Measurements from ENCODE around the gene NUCB1.

Gene NUCB1

GRCh38 chr19:48899781-48900476 is at the start of gene NUCB1:
Gene NUCB1, plus strand, starts transcription at chr19:48900312. Its CDS starts 485 bp downstream, at chr19:48900797.
- no peak for TF ChIP-seq CTCF (IDR thresholded peaks at IDR 0.05)

- no peak for TF ChIP-seq CTCF (IDR thresholded peaks at IDR 0.05)
Observed at GRCh38 chr19:48852292-48852691, 47.8 kb upstream of the NUCB1 start.

GRCh38 chr19:48853483-48853882 is 46.6 kb upstream of the NUCB1 start:
- no peak for TF ChIP-seq CTCF (IDR thresholded peaks at IDR 0.05)

- TF ChIP-seq CTCF (IDR thresholded peaks at IDR 0.05): no peak
Observed at GRCh38 chr19:48854103-48854502, 46.0 kb upstream of the NUCB1 start.

GRCh38 chr19:48856921-48857320 is 43.2 kb upstream of the NUCB1 start:
- TF ChIP-seq CTCF (IDR thresholded peaks at IDR 0.05): no peak

GRCh38 chr19:48858984-48859710 is 41.0 kb upstream of the NUCB1 start:
- TF ChIP-seq CTCF (IDR thresholded peaks at IDR 0.05): no peak

- TF ChIP-seq CTCF (IDR thresholded peaks at IDR 0.05): no peak
Observed at GRCh38 chr19:48859711-48860572, 40.2 kb upstream of the NUCB1 start.
